ENCODE data around the gene GDPD5.
A peak's percentile ranks its signal among the peaks of the same experiment; 100 is the strongest.

The GDPD5 gene

DNA sequence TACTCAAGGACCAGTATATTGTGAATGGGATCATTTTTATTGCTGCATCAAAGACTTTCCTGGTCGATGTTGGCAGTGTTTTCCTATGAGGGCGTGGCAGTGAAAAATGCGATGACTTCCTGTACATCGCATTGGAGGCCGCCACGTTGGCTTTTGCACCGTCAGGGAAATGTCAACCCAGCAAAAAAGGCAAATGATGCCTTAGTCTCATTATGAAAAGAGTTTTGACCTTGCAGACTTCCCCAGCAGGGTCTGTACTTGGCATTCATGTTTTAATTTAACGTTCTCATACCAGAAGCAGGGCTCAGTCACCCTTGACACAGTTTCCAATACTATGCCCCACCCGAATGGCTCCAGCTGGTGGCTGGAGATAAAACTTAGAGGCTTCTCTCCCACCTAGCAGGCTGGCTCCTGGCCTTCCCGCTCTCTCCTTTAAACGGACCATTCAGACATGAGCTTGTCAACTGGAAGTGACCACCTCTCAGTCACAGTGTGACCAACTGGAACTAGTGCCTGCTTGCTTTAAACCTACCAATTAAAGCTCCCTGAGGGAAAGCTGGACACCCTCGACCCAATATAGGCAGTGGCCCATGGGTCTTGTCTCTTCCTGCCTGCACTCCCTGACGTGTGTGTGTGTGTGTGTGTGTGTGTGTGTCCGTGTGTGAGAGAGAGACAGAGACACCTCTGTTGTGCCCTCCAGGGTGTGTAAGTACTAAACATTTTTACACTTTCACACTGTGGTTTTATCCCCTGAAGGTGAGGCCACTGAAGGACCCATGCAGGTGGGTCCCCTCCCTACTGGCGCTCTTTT, 8.7 kb upstream of the GDPD5 start:
- DNase-seq: no peak

DNA sequence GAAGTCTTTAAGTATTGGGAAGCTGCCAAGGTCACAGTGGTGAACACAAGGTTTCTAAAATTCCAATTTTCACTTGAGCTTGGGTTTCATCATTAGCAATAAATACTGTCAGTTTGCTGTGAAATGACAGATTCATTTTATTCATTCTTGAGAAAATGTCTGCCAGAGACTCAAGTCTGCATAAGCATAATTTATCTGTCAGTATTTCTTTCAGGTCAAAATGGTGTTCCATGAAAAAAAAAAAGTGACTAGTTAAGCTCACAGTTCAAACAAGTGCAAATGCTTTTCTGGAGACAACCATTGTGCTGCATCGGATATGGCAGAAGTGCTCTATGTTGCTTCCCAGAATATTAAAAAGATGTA, 8.1 kb upstream of the GDPD5 start:
- no peak for DNase-seq

DNA sequence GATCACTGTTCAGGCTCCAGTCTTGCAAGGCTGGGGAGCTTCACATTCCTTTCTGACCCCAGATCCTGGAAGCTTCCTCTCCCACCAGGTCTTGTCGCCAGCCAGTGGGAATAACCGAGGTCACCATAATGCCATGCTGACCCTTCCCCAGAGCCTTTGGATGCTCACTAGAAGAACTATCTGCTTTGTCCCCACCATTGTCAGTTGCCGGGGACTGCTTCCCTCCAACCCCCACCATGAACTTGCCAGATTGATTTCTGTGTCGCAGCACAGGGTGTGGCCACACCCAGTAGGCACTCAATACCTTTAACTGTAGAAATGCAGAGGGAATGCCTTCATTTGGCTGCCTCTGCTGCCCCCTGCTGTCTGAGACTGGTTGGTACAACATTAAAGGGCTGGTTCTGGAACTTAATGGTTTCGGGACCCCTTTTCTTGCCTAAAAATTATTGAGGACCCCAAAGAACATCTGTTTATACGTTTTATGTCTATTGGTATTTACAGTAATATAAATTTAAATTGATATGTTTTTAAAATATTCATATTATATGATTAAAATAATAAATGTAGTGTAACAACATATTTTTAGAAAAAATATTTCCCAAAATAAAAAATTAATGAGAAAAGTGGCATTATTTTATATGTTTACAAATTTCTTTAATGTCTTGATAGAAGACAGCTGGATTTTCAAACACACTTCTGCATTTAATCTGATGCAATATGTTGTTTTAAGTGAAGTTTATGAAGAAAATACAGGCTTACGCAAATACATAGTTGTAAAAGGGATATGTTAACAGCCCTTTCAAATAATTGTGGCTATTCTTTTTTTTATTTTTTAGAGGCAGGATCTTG, 6.7 kb upstream of the GDPD5 start:
- DNase-seq: peak; percentile 63

DNA sequence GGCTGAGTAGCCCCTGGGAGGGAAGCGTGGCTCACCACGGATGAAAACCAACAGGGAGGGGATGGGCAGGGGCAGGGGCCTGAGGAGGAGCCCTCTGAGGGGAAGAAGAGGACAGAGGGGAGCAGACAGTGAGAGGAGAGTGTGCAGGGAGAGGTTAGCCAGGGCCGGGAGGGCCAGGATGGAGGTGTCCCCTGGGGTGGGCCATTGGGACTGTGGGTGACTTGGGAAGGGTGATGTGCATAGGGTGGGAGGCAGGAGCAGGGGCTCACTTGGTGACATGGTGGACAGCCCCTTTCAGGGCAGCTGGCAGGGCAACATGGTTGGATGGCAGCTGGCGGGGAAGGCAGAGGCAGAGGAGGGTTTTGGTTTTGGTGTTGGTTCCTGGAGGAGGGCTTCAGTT, 5.6 kb upstream of the GDPD5 start:
- no peak for DNase-seq

DNA sequence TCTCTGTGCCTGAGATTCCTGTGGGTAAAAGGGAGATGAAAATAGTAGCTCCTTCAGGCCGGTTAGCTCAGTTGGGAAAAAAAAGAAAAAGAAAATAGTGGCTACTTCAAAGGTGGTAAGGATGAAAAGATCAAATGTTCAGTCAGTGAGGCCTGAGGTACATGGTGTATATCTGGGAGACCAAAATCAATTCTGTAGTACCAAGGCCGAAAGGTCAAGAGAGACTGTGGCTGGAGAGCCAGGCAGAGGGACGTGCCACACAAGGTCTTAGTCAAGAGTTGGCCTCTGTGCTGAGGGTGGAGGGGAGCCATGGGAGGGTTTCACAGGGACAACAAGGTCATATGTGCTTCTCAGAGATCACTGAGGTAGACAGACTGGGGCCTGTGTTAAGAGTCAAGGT, 4.8 kb upstream of the GDPD5 start:
- no peak for DNase-seq

DNA sequence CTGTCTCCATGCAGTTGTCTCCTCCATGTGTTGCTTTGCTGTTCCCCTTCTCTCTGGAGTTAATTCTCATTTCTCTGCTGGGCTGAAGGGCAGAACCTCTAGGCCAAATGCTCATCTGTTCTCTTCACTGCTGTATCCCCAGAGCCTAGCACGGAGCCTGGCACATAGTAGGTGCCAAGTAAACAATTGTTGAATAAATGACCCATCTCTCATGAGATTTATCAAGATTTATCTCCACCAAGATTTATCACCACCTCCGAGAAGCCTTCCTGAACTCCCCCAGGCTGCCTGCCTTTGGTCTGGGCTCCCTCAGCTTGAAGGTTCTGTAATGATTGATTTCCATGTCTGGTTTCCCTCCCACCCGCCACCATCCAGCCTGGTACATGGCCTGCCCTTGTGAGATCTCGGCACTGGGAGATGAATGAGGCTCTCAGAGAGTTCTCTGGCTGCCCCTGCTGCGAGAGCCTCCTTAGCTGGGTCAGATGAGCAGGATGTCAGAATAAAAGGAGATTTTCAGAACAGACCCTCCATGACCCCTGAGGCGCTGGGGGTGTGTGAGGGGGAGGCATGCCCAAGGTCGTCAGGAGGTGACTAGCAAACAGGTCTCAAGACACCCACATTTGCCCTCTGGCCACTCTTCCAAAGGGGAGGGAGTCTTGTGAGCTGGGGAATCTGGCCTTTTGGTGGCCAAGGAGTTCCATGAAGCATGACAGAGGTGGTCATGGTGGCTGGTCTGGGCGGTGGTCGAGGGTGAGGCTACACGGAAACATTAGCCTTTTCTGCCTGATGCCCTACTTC, 2.4 kb upstream of the GDPD5 start:
- no peak for DNase-seq

DNA sequence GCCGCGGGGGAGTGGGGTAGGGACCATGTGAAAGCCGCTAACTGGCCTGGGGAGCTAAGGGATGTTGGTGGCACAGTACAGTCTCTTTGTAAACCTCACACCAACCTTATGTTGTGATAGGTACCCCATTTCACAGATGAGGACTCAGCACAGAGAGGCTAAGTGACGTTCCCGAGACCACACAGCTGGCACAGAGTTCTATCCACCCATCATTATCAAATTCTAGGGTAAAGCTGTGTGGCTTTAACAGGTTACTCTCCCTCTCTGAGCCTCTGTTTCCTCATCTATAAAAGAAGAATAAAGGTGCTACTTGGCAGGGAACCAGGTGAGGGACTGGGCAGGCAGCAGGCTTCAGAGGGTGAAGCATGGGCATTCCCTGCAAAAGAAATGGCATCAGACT, 1.4 kb upstream of the GDPD5 start:
- no peak for DNase-seq

DNA sequence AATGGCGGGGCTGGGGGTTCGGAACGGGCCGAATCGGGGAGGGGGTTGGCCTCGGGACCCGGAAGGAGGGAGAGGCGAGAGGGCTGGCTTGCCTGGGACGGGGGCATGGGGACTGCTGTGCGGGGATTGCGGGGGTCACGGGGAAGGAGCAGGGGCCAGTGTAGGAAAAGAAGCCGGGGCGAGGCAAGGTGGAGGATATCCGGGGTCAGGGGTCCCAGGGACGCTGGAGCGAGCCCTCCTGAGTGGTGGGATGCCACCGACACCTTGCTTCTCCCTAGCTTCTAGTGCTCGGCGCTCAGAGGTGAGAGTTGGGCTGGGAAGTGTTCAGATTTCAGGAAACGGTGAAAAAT, 426 bp upstream of the GDPD5 start:
- no peak for DNase-seq

DNA sequence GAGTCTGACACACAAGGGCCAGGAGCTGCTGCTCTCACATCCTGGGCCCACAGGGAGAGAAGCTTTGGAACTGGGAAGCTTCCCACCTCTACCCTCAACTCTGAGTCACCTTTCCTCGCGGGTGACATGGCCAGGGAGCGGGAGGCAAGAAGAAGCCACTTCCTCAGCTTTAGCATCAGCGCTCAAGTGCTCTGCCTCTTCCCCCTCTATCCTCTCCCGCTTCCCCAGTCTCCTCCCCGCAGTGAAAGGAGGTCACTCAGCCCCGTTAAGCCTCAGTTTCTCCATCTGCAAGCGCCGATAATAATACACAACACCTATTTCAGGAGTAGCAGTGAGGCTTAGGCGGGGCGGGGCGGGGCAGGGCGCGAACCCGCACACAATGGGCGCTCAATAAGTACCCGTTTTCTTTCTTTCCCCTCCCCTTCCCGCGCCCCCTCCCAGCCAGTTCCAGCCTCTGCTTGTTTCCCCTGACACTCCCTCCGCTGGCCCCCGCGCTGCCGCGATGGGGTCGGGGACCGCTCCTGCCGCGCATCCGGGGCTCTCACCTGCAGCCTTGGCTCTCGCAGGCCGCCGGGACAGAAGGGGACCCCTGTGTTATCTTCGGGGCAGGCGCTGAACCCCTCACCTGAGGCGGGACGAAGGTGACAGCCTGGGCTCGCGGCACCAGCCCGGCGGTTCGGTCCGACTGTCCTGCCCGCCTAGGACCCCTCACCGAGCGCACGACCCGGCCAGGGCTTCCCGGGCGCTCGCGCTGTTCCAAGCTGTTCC, 892 bp downstream of the GDPD5 start:
- no peak for DNase-seq

DNA sequence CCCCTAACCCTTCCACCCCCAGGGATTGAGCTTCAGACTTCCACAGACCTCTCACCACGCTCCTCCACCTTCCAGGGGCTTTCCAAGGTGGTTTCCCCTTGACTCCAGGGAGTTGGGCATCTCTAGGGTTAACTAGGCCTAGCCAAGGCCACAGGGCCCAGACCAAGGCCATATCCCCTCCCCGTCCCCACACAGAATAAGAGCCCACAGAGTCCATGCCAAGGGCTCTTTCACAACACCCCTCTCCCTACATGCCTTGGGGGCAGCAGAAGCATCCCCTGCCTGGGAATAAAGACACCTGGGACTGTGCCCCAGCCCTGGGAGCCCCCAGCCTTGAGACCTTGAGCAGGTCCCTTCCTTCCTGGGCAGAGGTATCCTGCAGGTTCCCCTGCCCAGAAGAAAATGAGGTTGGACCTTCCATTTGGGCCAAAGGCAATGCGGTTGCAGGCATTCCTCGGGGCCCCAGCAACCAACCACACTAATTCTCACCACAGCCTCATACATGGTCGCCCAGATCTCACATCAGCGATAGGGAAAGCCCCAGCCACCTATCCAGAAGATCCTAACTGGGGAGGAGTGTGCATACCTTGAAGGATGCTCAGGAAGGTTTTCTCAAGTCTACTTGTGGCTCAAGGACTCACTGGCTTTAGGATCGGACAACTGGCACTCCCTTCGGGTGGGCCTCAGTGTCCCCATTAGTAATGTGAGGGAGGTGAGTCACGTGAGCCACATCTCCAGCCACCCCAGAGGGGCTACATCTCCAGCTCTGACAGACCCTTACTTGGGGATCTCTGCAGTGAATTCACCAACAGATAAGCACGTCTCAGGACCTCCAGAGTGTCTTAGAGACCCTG, 1.7 kb downstream of the GDPD5 start:
- DNase-seq: no peak

DNA sequence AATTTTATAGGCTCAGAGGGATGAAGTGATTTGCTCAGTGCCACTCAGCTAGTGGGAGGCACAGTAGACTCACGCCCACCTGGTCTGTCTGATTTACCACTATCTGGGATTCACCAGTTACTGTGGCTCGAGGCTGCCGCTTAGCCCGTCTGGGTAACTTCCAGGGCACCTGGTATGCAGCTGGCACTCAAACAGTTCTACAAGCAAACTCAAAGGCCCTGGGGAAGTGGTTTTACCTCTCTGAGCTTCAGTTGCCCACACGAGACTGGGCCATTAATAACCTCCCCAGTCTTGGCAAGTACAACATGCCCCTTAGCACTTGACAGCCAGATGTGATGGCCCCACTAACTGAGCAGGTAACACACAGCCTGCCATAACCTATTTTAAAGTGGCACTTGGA, 2.6 kb downstream of the GDPD5 start:
- no peak for DNase-seq

DNA sequence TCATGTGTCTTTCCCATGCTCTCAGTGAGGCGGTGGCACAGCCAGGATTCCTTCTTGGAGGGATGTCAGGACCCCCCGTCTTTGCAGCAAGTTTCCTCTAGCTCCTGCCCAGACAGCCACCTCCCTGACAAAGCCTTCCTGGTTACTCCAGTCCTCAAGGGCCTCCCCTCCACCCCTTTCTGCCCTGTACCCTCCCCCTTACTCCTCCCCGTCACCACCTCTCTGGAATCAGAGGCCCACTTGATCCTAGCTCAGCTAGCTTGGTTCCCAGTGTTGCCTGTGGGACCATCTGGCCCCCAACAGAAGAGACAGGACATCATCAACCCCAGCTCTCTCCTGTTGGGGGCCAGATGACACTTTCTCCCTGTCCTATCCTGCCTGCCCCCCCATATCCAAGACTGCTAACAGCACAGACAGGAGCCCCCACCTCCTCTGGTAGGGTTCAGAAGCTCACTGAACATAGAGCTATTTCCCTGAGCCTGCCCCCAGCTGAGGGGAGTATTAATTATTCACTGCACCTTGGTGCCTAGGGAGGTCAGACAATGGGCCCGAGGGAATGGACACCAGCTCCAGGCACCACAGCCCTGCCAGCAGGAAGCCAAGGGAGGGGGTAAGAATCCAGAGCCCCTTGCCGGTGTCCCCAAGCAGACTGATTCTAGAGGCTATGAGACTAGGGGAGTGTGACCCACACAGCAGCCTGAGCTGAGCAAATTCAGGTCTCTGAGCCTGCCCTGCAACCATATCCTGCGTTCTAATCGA, 3.3 kb downstream of the GDPD5 start:
- no peak for DNase-seq

DNA sequence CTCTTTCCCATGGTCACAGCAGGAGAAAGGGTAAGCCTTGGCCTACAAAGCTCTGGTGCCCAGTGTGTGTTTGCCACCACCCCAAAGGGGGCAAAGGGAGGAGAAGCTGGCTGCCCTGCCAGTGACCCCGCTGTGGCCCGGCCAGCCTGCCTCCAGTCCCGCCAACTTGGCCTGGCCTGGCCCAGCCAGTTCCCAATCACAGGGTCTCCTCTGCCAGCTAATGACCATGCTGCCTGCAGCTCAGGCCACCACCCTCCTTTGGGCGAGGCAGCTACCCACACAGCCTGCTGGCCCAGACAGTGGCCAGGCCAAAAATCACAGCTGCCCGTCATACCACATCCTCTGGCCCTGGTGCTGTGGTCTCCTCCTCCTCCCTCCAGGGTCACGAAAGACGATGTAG, 5.1 kb downstream of the GDPD5 start:
- DNase-seq: no peak

DNA sequence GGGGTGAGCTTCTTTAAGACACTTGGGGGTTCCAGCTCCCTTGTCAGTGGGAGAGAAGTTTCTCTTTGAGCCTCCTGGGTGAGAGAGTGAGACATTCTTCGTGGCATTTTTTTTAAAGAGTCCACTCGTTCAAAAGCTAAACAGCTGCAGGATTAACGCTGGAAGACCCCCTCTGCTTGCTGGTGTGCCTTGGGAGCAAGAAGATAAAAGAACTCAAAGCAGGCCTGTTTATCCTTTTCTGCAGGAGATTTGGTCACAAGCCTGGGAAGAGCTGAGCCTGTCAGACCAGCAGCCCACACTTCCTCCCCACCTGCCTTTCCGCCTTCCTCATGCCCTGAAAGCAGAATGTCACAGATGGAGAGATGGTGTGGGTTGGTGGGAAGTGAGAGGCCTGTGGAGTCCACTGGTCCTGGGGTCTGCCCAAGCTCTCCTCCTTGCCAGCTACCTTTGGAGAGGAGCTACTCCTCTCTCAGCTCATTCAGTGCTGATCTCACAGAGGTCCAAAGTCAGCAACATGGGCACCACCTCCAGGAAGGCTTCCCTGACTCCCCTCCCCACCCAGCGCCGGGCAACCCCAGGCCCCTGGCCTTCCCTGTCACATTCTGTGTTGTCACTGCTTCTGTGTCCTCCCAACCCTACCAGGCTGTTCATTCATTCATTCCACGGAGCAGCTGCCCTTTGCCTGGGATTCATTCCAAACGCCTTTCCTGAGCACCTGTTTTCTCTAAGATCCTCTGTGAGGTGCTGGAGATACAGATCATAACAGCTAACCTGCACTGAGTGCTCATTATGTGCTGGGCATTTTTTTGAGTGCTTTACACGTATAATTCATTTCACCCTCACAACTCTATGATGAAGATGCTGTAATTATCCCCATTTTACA, 6.7 kb downstream of the GDPD5 start:
- no peak for DNase-seq

DNA sequence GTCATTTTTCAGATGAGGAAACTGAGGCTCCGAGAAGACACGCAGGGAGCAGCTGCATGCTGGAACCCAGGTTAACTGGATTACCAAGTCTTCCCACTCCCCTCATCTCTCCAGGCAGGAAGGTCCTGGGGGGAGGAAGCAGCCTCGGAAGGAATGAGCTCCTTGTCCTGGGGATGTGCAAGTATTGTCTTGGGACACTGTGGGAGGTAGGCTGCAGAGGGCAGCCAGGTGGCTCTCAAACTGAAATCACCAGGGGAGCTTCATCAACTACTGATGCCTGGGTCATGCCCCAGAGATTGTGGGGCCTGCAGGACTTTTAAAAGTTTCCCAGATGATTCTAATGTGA, 7.6 kb downstream of the GDPD5 start:
- no peak for DNase-seq

DNA sequence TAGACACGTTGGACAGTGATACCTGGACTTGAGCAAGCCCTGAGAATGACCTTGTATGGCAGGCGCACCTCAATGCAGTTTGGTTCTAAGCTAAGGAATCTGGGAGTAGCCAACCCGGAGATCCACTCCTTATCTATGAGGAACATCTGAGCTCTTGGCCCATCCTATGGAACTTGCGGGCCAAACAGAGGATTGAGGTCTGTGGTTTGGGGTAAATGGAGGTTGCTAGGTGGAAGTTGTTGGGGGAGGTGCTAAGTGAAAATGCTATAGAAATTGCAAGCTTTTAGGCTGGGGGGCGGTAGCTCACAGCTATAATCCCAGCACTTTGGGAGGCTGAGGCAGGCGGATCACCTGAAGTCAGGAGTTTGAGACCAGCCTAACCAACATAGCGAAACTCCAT, 8.9 kb downstream of the GDPD5 start:
- no peak for DNase-seq

DNA sequence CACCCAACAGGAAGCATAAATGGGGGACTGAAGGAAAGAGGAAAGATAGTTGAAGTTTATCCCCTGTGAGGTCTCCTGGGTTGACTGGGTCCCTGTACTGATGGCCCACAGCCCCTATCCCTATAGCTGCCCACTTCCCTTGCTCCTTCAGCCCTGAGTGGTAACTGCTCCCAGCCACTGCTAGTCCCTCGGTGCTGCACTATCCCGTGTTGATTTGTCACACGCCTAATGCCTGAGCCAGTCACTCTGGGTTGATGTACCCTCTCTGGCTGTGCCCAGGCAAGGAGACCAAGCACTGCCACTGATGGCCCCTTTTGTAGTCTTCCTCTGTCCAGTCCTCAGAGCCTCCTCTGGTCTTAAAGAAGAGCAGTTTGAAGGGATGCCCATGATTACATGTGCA, 9.6 kb downstream of the GDPD5 start:
- DNase-seq: no peak

DNA sequence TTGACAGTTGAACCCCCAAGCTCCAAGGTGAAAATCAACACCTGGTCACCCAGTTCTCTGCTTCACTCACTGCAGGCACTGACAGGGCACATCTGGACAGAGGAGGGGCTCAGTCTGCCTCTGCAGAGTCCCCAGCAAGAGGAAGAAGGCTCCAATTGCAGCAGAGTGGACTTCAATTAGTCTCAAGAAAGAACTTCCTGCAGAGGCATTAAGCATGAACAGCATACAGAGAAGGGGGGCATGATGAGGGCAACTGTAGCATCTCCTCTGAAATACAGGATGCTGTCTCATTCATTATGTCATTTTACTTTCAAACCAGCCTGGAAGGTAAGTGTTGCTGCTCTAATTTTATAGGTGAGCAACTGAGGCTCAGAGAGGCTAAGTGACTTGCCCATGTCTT, 11.1 kb downstream of the GDPD5 start:
- DNase-seq: no peak

DNA sequence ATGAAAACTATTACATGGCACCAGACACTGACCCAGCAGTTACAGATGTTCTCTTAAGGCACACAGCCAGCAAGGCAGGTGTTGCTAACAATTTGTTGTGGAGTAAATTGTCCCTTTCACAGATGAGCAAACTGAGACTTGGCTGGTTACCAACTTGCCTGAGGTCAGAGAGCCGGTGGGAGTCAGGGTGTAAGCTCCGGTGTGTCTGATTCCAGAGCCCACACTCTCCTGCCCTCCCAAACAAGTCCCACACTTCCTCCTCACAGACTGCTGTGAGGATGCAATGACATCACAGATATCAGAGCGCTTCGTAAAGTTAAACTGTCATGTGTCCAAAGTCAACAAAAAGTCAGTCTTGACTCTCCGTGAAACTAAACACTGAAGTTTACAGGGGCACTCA, 12.5 kb downstream of the GDPD5 start:
- DNase-seq: no peak

DNA sequence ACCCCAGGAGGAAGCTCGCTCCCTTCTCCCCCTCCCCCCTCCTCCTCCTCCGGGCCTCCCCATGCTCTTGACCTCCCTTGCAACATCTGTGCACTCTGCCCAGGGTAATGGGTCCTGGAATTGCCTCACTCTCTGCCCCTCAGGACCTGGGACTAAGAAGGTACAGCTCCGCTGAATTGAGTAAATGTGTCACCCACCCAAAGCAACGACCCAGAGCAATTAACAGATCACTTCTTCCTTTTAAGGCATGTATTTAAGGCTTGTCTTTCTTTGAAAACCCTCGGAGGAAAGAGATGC, 15.1 kb downstream of the GDPD5 start:
- no peak for DNase-seq
